NCI-H226 (cell line): ENCODE measurements around the gene MCHR2.
A peak's percentile ranks its signal among the peaks of the same experiment; 100 is the strongest.
"Not testable (repeated sequence)": the region's sequence is repeated elsewhere in the genome, so short reads cannot be mapped to it uniquely, and the experiment has no call there.

Source experiments
- DNase-seq: peaks from one replicate; pipeline ENCODE4 v3.0.0-alpha.2; 2015

The MCHR2 gene, protein sequence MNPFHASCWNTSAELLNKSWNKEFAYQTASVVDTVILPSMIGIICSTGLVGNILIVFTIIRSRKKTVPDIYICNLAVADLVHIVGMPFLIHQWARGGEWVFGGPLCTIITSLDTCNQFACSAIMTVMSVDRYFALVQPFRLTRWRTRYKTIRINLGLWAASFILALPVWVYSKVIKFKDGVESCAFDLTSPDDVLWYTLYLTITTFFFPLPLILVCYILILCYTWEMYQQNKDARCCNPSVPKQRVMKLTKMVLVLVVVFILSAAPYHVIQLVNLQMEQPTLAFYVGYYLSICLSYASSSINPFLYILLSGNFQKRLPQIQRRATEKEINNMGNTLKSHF

GRCh38 chr6:99993533-99994251 is at the start of gene MCHR2:
MCHR2 (minus strand) TSS chr6:99994223; CDS start chr6:99956147, 38,076 bp downstream.
- no peak for DNase-seq

- not testable (repeated sequence) for DNase-seq
Measured at GRCh38 chr6:100038546-100038945, 44.5 kb upstream of the MCHR2 start.

DNA sequence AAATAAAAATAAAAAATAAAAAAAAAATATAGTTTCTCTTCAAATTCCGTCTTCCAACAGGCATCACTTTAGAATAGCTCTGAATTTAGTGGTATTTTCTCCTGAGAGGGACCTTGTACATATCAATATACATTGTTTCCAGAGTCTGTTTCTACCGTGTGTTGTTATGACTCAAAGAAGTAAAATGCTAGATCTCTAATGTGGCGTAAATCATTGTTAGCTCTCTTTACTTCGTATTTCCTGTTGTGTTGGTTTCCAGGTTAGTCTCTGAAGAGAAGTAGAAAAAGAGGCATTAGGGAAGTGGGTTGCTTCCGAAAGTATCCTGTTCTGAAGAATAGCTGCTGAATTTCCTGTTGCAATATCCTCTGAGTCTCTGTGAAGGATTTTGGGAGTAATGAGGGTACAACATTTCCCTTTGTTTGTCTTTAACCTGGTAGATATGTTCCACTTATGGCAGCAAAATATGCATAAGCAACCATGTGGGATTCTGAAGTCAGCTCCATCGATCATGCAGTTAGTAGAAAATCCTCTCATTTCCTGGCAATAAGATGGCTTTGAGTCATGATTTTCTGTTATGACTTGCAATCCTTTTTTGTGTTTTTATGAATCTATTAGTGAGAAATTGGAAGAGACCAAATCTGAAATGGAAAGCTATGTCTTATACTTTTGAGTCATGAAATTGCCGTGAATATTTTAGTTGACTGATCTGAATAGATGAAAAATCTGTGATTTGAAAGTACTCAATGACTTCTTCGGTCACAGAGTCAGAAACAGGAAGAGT is 42.0 kb upstream of the MCHR2 start:
- DNase-seq = peak; percentile 42

DNA sequence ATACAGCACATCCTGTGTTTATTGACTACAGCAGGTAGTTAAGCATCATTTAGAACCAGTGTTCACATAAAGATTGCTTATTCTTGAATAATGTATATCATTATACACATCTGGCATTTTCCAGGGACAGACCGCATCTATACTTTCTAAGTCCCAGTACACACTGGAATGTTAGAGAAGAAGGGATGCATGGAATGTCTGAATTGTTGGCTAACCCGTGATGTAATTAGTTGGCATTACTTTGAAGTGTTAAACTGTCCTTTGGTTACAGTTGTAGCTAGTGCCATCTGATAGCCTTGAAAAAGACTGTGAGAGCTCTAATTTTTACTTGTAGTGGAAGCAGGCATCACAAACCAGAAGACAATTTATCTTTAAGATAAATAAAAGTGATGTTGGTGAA is 29.8 kb upstream of the MCHR2 start:
- no peak for DNase-seq

DNA sequence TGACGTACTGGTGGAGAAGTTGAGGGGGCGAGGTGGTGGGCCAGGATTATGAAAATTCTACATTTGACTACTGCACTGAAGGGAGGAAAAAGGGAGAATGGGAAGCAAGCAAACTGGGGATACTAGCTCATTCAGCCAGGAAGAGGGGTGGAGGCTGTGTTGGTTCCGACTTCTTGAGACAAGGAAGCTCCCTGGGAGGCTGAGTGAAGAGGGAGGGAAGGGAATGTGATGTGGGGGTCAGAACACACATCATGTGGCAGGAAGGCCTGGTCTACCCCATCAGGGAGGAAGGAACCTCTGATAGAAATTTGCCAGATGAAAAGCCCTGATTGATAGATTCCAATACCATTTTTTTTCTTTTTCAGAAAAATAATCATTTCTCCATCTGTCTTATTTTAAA is 28.8 kb upstream of the MCHR2 start:
- DNase-seq = no peak

DNA sequence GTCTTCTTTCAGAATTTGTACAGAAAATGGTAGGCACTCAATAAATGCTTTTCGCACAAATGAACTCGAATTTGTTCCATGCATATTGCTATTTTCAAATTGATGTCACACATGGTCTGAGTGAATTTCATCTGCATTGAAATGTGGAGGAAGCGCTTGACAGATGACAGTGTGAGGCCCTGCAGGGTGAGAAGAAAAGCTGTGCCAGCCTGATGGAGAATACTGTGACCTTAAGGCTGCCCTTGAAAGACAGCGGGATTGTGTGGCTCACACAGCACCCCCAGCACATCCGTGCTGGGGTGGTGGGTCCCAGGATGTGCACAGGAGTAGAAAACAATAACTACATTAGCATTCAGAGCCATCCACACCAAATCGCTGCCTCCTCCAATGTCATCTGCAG is 14.8 kb upstream of the MCHR2 start:
- DNase-seq = no peak

DNA sequence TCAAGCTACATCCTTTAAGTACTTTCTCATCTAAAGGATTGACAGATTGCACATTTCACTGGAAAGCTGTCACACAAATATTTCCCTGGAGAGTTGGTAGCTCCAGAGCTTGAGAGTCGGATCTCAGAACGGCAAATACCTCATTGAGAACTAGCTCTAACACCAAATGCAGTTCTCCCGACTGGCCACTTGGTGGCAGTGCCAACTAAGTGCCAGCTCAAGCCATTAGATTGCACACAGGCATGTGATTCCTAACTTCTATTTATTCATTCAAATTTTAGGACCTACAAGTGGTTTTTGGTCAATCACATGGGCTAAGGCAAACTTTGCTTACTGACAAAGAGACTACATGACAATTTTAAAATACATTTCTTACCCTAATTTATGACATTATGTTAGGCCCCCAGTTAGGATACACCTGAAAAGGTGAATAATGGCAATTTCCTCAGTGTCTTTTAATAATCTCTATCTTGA is 7.9 kb upstream of the MCHR2 start:
- DNase-seq = peak; percentile 55

GRCh38 chr6:99997141-99997540 is 3.1 kb upstream of the MCHR2 start:
- no peak for DNase-seq

DNA sequence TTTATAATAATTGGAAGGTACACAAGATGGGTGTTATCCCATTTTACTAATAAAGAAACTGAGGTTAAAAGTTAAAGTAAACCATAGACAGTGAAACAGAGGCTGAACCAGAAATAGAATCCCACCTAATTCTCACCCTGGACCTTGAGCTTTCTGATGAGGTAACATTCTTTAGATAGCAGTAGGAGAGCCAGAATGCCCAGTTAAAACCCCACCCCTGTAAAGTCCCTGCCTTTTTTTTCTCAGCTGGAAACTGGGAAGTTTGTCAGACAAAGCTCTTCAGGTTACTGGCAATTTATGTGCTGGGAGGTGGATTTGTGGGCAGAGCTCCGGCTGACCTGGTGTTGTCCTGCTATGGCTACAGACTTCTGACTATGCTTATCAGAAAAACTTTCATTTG is 1.9 kb upstream of the MCHR2 start:
- DNase-seq = no peak

DNA sequence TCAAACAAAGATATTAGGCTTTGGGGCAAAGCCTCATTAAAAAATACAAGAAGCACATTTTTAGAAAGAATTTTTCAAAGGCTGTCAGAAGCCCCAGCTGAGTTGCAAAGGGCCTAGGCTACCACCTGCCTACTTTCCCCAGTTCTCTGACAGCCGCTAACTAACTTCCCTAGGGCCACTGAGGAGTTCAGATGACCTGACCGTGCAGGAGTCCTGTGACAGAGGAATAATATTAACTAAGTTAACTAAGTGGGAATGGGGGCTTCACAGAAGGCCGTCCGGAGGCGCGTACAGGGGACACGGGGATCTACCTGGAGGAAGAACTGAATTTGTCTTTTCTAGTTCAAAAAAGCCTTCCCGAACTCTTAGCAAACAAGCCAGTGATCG is 884 bp downstream of the MCHR2 start:
- no peak for DNase-seq

DNA sequence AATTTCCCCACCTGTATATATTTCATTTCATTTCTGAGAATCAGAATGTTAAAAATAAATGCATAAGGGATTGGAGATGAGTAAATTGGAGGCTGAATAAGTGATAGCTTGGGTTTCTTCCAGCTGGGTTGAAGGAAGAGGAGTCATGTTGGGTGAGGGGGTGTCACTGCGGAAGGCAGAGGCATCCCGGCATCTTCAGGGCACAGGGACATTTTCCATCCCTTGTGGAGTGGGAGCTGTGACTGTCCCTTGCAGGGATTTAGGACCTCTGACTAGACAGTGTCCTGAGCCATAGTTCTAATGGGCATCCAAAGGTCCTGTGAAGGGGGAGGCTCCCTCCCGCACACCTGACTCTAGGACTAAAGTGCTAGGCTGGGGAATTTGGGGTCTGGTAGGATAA is 2.1 kb downstream of the MCHR2 start:
- no peak for DNase-seq

- DNase-seq = no peak
Measured at GRCh38 chr6:99980741-99981140, 13.3 kb downstream of the MCHR2 start.

- no peak for DNase-seq
Measured at GRCh38 chr6:99979953-99980352, 14.1 kb downstream of the MCHR2 start.

DNA sequence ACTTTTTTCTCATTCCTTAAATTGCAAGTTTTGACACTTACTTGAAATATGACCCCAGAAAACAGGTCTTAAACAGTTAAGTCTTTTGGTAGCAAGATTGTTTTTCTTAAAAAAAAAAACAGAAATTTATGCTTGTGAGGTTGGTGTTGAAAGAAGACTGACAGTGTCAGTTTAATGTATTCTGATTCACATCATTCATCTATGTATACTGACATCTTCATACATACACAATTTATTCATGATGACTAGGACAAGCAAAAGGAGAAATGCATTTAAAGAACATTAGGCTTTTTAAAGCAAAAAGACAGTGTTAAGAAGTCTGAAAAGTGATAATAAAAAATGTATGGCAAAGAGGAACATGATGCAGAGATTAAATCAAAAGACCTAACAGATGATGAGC is 27.0 kb downstream of the MCHR2 start:
- no peak for DNase-seq

DNA sequence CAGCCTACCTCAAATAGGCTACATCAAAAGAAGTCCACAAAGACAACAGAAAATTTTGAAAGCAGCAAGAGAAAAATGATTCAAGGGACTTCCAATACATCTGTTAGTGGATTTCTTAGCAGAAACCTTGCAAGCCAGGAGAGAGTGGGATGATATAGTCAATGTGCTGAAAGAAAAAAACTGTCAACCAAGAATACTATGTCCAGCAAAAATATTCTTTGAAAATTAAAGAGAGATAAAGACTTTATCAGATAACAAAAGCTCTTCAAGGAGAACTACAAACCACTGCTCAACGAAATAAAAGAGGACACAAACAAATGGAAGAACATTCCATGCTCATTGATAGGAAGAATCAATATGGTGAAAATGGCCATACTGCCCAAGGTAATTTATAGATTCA is 34.0 kb downstream of the MCHR2 start:
- no peak for DNase-seq

- DNase-seq = no peak
Measured at GRCh38 chr6:99951016-99951805, 42.8 kb downstream of the MCHR2 start.

DNA sequence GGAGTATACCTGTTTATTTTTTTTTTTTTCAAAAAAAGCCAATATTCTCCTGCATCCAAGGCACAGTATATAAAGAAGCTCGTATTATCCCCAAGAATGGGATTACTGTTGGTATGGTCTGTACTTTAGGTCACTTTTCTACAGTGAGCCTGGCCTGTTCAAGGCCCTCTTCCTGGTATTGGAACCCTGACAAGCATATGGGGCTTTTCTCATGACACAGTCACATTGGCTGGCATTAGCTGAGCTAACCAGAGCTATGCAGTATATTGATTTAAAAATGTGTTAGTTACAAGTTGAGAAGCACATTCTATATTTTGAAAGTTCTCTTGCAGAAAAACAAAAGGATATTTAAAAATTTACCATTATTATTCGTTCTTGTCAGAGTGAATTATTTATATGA is 48.0 kb downstream of the MCHR2 start:
- no peak for DNase-seq

GRCh38 chr6:99943846-99944245 is 50.2 kb downstream of the MCHR2 start:
- no peak for DNase-seq

DNA sequence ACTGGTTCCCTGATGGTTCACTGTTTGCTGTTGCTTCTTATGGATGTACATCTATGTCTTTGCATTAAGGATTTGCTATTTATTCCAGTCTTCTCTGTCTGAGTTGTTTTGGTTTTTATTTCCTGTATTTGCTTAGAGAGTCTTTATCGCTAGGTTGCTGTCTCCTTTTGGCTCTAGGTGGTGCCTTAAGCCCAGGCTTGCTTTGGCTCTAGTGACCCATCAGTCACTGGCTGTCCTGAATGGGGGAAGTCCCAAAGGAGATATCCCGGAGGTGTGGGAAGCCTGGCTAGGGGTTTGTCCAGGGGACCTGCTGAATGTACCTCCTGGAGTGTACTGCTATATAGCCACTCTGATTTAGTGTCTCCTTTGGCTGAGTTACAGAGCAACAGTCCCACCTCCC is 53.4 kb downstream of the MCHR2 start:
- no peak for DNase-seq

GRCh38 chr6:99933129-99933528 is 60.9 kb downstream of the MCHR2 start:
- DNase-seq = peak; percentile 83

DNA sequence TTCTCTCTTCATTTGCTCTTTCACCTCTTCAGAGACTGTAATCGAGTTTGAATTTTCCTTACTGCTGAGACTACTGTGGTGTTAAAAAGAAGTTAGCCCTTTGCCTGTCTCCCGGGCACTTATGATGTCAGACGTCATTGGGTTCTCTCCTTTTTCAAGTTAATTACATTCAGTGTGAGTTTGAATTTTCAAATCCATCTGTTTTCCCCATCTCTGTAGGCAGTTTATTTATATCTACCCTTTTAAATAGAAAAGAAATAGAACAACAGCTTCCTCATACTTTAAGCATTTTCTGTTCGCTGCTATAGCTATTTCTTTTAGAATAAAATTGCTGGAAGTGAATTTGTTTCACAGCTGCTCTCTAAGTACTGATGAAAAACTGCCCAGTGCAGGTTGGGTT is 81.4 kb downstream of the MCHR2 start:
- no peak for DNase-seq

GRCh38 chr6:99905209-99906106 is 88.6 kb downstream of the MCHR2 start:
- DNase-seq = peak; percentile 37
